Natural killer cell (primary cell): ENCODE data around the gene RNASEL. TPM values are rescaled to one million over a fixed set of nuclear protein-coding genes. Genes with fewer than 3 reads are reported as not detected.

ENCODE experiments used
- ATAC-seq, 3 donors: fragments of 150-1000 bp in 2 of 3; fragments of 200-7000 bp in 1 of 3; cut with Tn5 transposase; 1 replicate in 1 of 3; 2 replicates in 2 of 3; pipeline ENCODE4 v1.10.0; 2021; ENCODE audit warnings: mild to moderate bottlenecking in 2 of 3, moderate library complexity in 2 of 3
- DNase-seq, 2 donors: peaks; one replicate each; pipeline versions ENCODE4 v3.0.0 to v3.0.0-alpha.2; 2013 to 2021; ENCODE audit warnings: mixed read lengths in 1 of 2
- H3K27ac ChIP-seq: one replicate; pipeline ENCODE4 v1.5.1; 2013; ENCODE audit warnings: mild to moderate bottlenecking, low read length
- H3K27me3 ChIP-seq: one replicate; pipeline ENCODE4 v1.6.1; 2013; ENCODE audit warnings: low read length; ENCODE audit not compliant: control insufficient read depth, insufficient read depth
- H3K36me3 ChIP-seq: one replicate; pipeline ENCODE4 v1.6.1; 2013; ENCODE audit warnings: low read length; ENCODE audit not compliant: control insufficient read depth, insufficient read depth
- H3K4me1 ChIP-seq: one replicate; pipeline ENCODE4 v1.6.1; 2013; ENCODE audit warnings: low read length; ENCODE audit not compliant: control insufficient read depth, insufficient read depth
- H3K4me3 ChIP-seq: one replicate; pipeline ENCODE4 v1.5.1; 2013; ENCODE audit warnings: low read length
- H3K9me3 ChIP-seq: one replicate; pipeline ENCODE4 v1.6.1; 2013; ENCODE audit warnings: low read length; ENCODE audit not compliant: control insufficient read depth, insufficient read depth
- H3K27ac Mint-ChIP-seq, 2 donors: one replicate each; pipeline ENCODE4 v1.8.0; 2022; ENCODE audit warnings: mild to moderate bottlenecking in 2 of 2, mixed read lengths in 2 of 2, moderate library complexity in 1 of 2
- H3K27me3 Mint-ChIP-seq, 2 donors: one replicate each; pipeline ENCODE4 v1.8.0; 2022; ENCODE audit warnings: low read depth in 2 of 2, mixed read lengths in 2 of 2
- H3K36me3 Mint-ChIP-seq: one replicate; pipeline ENCODE4 v1.8.0; 2022; ENCODE audit warnings: mixed read lengths
- H3K4me1 Mint-ChIP-seq, 2 donors: one replicate each; pipeline ENCODE4 v1.8.0; 2022; ENCODE audit warnings: mixed read lengths in 2 of 2
- H3K4me3 Mint-ChIP-seq: one replicate; pipeline ENCODE4 v1.8.0; 2022; ENCODE audit warnings: mild to moderate bottlenecking, moderate library complexity, mixed read lengths
- H3K9me3 Mint-ChIP-seq, 2 donors: one replicate each; pipeline ENCODE4 v1.8.0; 2022; ENCODE audit warnings: mixed read lengths in 2 of 2
- WGBS: methylation state at CpG from one replicate; pipeline ENCODE4 v1.1.7; 2013; ENCODE audit warnings: missing lambda C conversion rate; ENCODE audit not compliant: insufficient coverage; 5-methylcytosine and 5-hydroxymethylcytosine counted together
- intact Hi-C: fragments of 100-400 bp; cut with micrococcal nuclease; formaldehyde crosslinking; loops from one replicate; pipeline ENCODE4 v1.14.2; 2022
- total RNA-seq, 4 donors: library from RNA; stranded (reverse); fragments of 120-200 nt in 1 of 4; gene quantifications; one replicate each; pipeline versions ENCODE4 v1.2.3 to v1.2.4, GENCODE V29; 2013 to 2022
- TF ChIP-seq, protein P1 (sequence below): fragments of 200-600 bp; IDR thresholded peaks from one replicate; pipeline ENCODE4 v1.8.0; 2022; ENCODE audit warnings: antibody characterized with exemption

RNASEL gene
- total RNA-seq, 3 donors from 2014 or later (not counting 1 experiment from before 2014, with no cell fraction given): 3.3 to 5.8 (median 4.8) TPM

DNA sequence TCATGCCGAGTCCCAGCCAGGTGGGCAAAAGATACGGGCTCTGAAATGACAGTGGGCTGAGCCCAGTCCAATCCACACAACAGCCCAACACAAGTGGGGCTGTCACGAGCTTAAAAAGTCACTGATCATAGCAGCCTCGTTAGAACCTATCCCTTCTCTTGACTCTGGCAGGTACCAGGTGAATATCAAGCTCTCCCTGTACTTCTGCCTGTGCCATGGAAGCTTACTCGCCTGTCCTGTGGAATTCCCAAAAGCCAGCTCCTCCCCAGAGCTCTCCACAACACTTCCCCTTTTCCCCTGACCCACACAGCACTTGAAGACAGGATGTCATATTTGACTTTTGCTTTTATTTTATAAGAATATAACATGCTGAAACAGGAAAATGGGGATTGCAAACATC, 9.2 kb upstream of the RNASEL start:
- Histone ChIP-seq H3K36me3 (no peaks in the 10 kb centered on the region), H3K27ac (no peak overlapping the region), H3K9me3 (no peaks in the 10 kb centered on the region), H3K27me3 (no peaks in the 10 kb centered on the region), H3K4me1 (peaks cover 4% of the 10 kb centered on the region), H3K4me3 (no peak overlapping the region)
- no peak for DNase-seq
- intact Hi-C loops: no loop called here
- H3K36me3 Mint-ChIP-seq: no peaks in the 10 kb centered on the region
- H3K4me1 Mint-ChIP-seq: no peaks in the 10 kb centered on the region
- peaks cover 10 to 12% of the 10 kb centered on the region in 2 donors for H3K27me3 Mint-ChIP-seq
- no peak overlapping the region for H3K4me3 Mint-ChIP-seq
- ATAC-seq: no peak
- 70% methylated on average over 5 of the region's 5 CpGs for WGBS
- H3K27ac Mint-ChIP-seq: no peak overlapping the region
- H3K9me3 Mint-ChIP-seq: no peaks in the 10 kb centered on the region
- TF ChIP-seq, protein P1, sequence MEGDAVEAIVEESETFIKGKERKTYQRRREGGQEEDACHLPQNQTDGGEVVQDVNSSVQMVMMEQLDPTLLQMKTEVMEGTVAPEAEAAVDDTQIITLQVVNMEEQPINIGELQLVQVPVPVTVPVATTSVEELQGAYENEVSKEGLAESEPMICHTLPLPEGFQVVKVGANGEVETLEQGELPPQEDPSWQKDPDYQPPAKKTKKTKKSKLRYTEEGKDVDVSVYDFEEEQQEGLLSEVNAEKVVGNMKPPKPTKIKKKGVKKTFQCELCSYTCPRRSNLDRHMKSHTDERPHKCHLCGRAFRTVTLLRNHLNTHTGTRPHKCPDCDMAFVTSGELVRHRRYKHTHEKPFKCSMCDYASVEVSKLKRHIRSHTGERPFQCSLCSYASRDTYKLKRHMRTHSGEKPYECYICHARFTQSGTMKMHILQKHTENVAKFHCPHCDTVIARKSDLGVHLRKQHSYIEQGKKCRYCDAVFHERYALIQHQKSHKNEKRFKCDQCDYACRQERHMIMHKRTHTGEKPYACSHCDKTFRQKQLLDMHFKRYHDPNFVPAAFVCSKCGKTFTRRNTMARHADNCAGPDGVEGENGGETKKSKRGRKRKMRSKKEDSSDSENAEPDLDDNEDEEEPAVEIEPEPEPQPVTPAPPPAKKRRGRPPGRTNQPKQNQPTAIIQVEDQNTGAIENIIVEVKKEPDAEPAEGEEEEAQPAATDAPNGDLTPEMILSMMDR: no peak

DNA sequence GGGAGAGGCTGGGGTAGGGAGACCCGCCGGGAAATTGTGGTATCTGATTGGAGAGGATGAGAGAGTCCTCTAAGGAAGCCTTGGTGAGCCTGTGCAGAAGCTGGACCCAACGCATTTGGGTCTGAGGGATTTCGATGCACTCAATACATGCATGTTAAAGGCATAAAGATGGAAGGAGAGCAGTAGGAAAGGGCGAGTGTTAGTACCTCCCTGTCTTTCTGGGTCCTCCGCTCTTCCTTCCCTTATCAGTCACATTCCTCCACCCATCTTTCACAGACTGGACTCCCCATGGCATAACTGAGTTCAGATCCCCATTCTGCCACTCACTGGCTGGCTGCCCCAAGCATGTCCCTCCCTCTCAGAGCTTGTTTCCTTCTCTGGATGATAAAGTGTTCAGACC, 7.9 kb upstream of the RNASEL start:
- Mint-ChIP-seq H3K9me3 (no peaks in the 10 kb centered on the region), H3K27me3 (peaks cover 9 to 12% of the 10 kb centered on the region in 2 donors), H3K4me3 (no peak overlapping the region), H3K27ac (no peak overlapping the region), H3K4me1 (no peaks in the 10 kb centered on the region), H3K36me3 (no peaks in the 10 kb centered on the region)
- Histone ChIP-seq H3K27me3 (no peaks in the 10 kb centered on the region), H3K9me3 (no peaks in the 10 kb centered on the region), H3K4me1 (peaks cover 4% of the 10 kb centered on the region), H3K4me3 (no peak overlapping the region), H3K27ac (no peak overlapping the region), H3K36me3 (no peaks in the 10 kb centered on the region)
- no peak for DNase-seq
- 90% methylated on average over 6 of the region's 6 CpGs for WGBS
- TF ChIP-seq, protein P1: no peak
- intact Hi-C loops: no loop called here
- ATAC-seq: no peak

DNA sequence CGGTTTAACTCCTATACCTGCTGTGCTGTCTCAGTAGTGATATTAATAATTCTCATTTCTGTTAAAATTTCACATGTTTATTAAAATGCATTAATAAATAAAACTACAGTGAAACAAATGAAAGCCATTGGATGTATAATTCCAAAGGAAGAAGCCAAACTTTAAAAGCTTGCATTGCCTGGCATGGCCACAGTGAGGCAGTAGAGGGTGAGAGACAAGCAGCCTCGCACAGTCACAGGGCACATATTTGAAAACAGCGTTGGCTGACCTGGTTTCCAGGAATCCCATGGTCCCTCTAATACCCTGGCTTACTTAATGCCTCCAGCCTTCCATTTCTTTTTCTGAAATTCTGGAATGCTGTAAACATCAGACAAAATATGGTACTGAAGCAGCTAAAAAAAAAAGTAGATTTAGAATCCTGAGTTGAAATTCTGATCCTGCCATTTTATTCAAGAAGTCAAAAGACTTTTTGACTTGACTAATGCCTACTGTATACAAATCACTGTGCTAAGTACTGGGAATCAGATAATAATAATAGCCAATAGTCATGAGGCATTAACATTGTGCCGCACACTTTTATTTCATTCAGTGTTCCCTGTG, 6.7 kb upstream of the RNASEL start:
- ATAC-seq (peak; percentile 74 to 95 (median 81)), DNase-seq (peak; percentile 50 to 81)
- Histone ChIP-seq H3K4me1 (no peaks in the 10 kb centered on the region), H3K27me3 (no peaks in the 10 kb centered on the region), H3K4me3 (no peak overlapping the region), H3K27ac (no peak overlapping the region), H3K36me3 (no peaks in the 10 kb centered on the region), H3K9me3 (no peaks in the 10 kb centered on the region)
- 33% methylated on average over 3 of the region's 4 CpGs for WGBS
- no peaks in the 10 kb centered on the region for H3K9me3 Mint-ChIP-seq
- H3K36me3 Mint-ChIP-seq: no peaks in the 10 kb centered on the region
- intact Hi-C loops: loop anchor here (1.0 kb wide), 1 partner anchor 189 kb away; no protein-coding TSS in a partner anchor
- no peaks in the 10 kb centered on the region for H3K4me1 Mint-ChIP-seq
- TF ChIP-seq, protein P1: peak; percentile 91
- peaks cover 9 to 12% of the 10 kb centered on the region in 2 donors for H3K27me3 Mint-ChIP-seq
- no peak overlapping the region for H3K4me3 Mint-ChIP-seq
- no peak overlapping the region for H3K27ac Mint-ChIP-seq

DNA sequence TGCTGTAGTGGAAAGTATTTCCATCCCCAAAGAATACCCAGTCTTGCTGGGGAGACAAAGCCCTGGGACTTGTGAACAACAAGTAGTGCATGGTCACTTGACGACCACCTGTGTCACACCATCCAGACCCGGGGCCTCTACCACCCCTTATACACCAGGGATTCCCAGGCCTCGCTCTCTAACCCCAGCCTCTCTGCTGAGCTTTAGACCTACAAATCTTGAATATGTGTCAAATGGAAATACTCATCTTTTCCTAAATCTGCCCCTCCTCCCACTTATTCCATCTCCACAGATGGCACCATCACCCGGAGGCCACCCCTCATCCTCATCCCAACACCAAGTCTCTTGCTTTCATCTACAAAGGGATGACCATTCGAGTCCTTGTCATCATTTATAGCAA, 875 bp upstream of the RNASEL start:
- DNase-seq: no peak
- Mint-ChIP-seq H3K4me3 (peak overlapping the region; percentile 99), H3K4me1 (peaks cover 36 to 42% of the 10 kb centered on the region in 2 donors), H3K9me3 (no peaks in the 10 kb centered on the region), H3K27me3 (peaks cover 0 to 12% of the 10 kb centered on the region in 2 donors), H3K27ac (peak overlapping the region; percentile 99), H3K36me3 (peaks cover 8% of the 10 kb centered on the region)
- intact Hi-C loops: loop anchor here (2.0 kb wide), 1 partner anchor 249 kb away; the partner anchor contains the start of gene DHX9
- H3K4me3 ChIP-seq: no peak overlapping the region
- TF ChIP-seq, protein P1: no peak
- peak overlapping the region; percentile 99 for H3K27ac ChIP-seq
- peaks cover 5% of the 10 kb centered on the region for H3K36me3 ChIP-seq
- H3K4me1 ChIP-seq: peaks cover 14% of the 10 kb centered on the region
- no peak for ATAC-seq
- no peaks in the 10 kb centered on the region for H3K27me3 ChIP-seq
- no peaks in the 10 kb centered on the region for H3K9me3 ChIP-seq
- WGBS: 97% methylated on average over 5 of the region's 5 CpGs
